HG02870 (cell line): ENCODE results near the gene AHNAK.
"Not testable (repeated sequence)": the region's sequence is repeated elsewhere in the genome, so short reads cannot be mapped to it uniquely, and the experiment has no call there.

Source experiments
- ATAC-seq: cut with Tn5 transposase; IDR thresholded peaks from one replicate; pipeline ENCODE4 v1.9.1; 2021; ENCODE audit warnings: mild to moderate bottlenecking, moderate library complexity; ENCODE audit not compliant: unreplicated experiment

AHNAK gene

GRCh38 chr11:62552485-62553079 lies 6.0 kb upstream of the AHNAK start:
- no peak for ATAC-seq

- not testable (repeated sequence) for ATAC-seq
Measured at GRCh38 chr11:62550478-62550877, 3.9 kb upstream of the AHNAK start.

GRCh38 chr11:62548545-62549335 lies 2.1 kb upstream of the AHNAK start:
- ATAC-seq = no peak

GRCh38 chr11:62547691-62548281 lies 1.2 kb upstream of the AHNAK start:
- no peak for ATAC-seq

GRCh38 chr11:62546929-62547625 lies 471 bp upstream of the AHNAK start:
- no peak for ATAC-seq

GRCh38 chr11:62545437-62546243 lies 966 bp downstream of the AHNAK start:
- no peak for ATAC-seq

GRCh38 chr11:62544581-62545436 lies 1.8 kb downstream of the AHNAK start:
- no peak for ATAC-seq

GRCh38 chr11:62543680-62544444 lies 2.7 kb downstream of the AHNAK start:
- ATAC-seq = no peak

GRCh38 chr11:62542750-62543567 lies 3.6 kb downstream of the AHNAK start:
- no peak for ATAC-seq

- no peak for ATAC-seq
Measured at GRCh38 chr11:62542111-62542745, 4.4 kb downstream of the AHNAK start.

GRCh38 chr11:62540804-62541701 lies 5.6 kb downstream of the AHNAK start:
- ATAC-seq = peak; percentile 53

- ATAC-seq = no peak
Measured at GRCh38 chr11:62539238-62539925, 7.2 kb downstream of the AHNAK start.

- ATAC-seq = no peak
Measured at GRCh38 chr11:62538470-62539237, 8.0 kb downstream of the AHNAK start.

- no peak for ATAC-seq
Measured at GRCh38 chr11:62536301-62536957, 10.2 kb downstream of the AHNAK start.

- ATAC-seq = no peak
Measured at GRCh38 chr11:62535802-62536201, 10.8 kb downstream of the AHNAK start.
